Stomach (tissue), 9 donors: ENCODE data around the gene KLK15. TPM values are rescaled to one million over a fixed set of nuclear protein-coding genes. Genes with fewer than 3 reads are reported as not detected.
"Not testable (repeated sequence)": the region's sequence is repeated elsewhere in the genome, so short reads cannot be mapped to it uniquely, and the experiment has no call there.

Experiments used
- DNase-seq, 2 donors: peaks; one replicate each; pipeline versions ENCODE4 v3.0.0 to v3.0.0-alpha.2; 2013 to 2019
- H3K27ac ChIP-seq, 5 donors: fragments of 200-600 bp in 4 of 5; sonication (generic) in 4 of 5; one replicate each; pipeline ENCODE4 v1.5.1; 2013 to 2019; ENCODE audit warnings: mild to moderate bottlenecking in 1 of 5, moderate library complexity in 1 of 5
- H3K27me3 ChIP-seq, 3 donors: fragments of 200-600 bp; sonication (generic); one replicate each; pipeline ENCODE4 v1.5.1; 2017 to 2019; ENCODE audit warnings: mixed run types in 1 of 3
- H3K36me3 ChIP-seq, 4 donors: fragments of 200-600 bp; sonication (generic); 1 replicate in 3 of 4; 2 replicates in 1 of 4; pipeline ENCODE4 v1.5.1; 2016 to 2019
- H3K4me1 ChIP-seq, 4 donors: fragments of 200-600 bp; sonication (generic); one replicate each; pipeline ENCODE4 v1.5.1; 2016 to 2019
- H3K4me3 ChIP-seq, 4 donors: fragments of 200-600 bp; sonication (generic) in 3 of 4; one replicate each; pipeline ENCODE4 v1.5.1; 2016 to 2019; ENCODE audit warnings: mild to moderate bottlenecking in 1 of 4
- H3K9me3 ChIP-seq, 4 donors: fragments of 200-600 bp; sonication (generic); one replicate each; pipeline ENCODE4 v1.5.1; 2016 to 2019
- CTCF ChIP-seq, 7 experiments: fragments of 450-650 bp in 4 of 7; fragments of 200-600 bp in 3 of 7; sonication (generic) in 3 of 7; IDR thresholded peaks; one replicate each; pipeline ENCODE4 v1.5.1; 2016 to 2019; ENCODE audit warnings: antibody characterized with exemption in 7 of 7, control low read depth in 2 of 7, mild to moderate bottlenecking in 1 of 7
- EP300 ChIP-seq: sonication (generic); formaldehyde crosslinking; IDR thresholded peaks from one replicate; pipeline ENCODE4 v1.6.1; 2017; ENCODE audit warnings: antibody characterized with exemption
- POLR2A ChIP-seq, 4 donors: fragments of 450-650 bp; IDR thresholded peaks; one replicate each; pipeline ENCODE4 v1.6.1; 2016; ENCODE audit warnings: antibody characterized with exemption in 4 of 4, control low read depth in 2 of 4, mild to moderate bottlenecking in 1 of 4, moderate library complexity in 1 of 4
- POLR2AphosphoS5 ChIP-seq, 3 donors: sonication (generic); formaldehyde crosslinking; IDR thresholded peaks; one replicate each; pipeline ENCODE4 v1.6.1; 2016; ENCODE audit warnings: antibody characterized with exemption in 3 of 3
- WGBS, 5 donors: extraction: QIAGEN DNeasy Blood & Tissue Kit in 3 of 5; methylation state at CpG; one replicate each; pipeline versions ENCODE4 v1.1.5 to v1.1.7; 2013 to 2018; 5-methylcytosine and 5-hydroxymethylcytosine counted together
- intact Hi-C: fragments of 100-400 bp; cut with DNase I; formaldehyde crosslinking; loops from one replicate; pipeline ENCODE4 v1.15.1; 2023; ENCODE audit warnings: low total_unique reads
- polyA plus RNA-seq, 3 donors: library from polyadenylated mRNA; stranded (reverse); fragments of 200-250 nt; gene quantifications; one replicate each; pipeline ENCODE4 v1.2.3, GENCODE V29; 2013
- total RNA-seq, 5 donors: library from RNA; depleted of rRNA; stranded (reverse); fragments of >200 nt; gene quantifications; one replicate each; pipeline versions ENCODE4 v1.1.0 to v1.2.3, GENCODE V29; 2014 to 2016
- donor health status: healthy with polysubstance abuse.
- donor health status: Bipolar disorder and iron deficiency.
- donor health status: healthy.

Gene KLK15
- total and polyA plus RNA-seq, 8 donors: not detected

- Histone ChIP-seq H3K4me3 (no peak overlapping the region), H3K9me3 (no peaks in the 10 kb centered on the region), H3K4me1 (peaks cover 0 to 10% (median 3%) of the 10 kb centered on the region in 4 donors), H3K27me3 (peaks cover 3 to 44% (median 22%) of the 10 kb centered on the region in 3 donors), H3K27ac (no peak overlapping the region), H3K36me3 (no peaks in the 10 kb centered on the region)
- intact Hi-C loops: no loop called here
- DNase-seq: no peak
- no peak for TF ChIP-seq POLR2AphosphoS5 (IDR thresholded peaks at IDR 0.05)
- TF ChIP-seq POLR2A (IDR thresholded peaks at IDR 0.05): no peak
- TF ChIP-seq CTCF (IDR thresholded peaks at IDR 0.05): no peak
- TF ChIP-seq EP300: no peak
- 82 to 89% (median 87%) methylated on average over 12 of the region's 12 CpGs for WGBS, 5 donors
Observed at GRCh38 chr19:50785329-50785728, 48.0 kb downstream of the KLK15 start.

GRCh38 chr19:50784710-50785109 lies 48.7 kb downstream of the KLK15 start:
- 92 to 99% (median 94%) methylated on average over 3 of the region's 3 CpGs for WGBS, 5 donors
- no peaks in the 10 kb centered on the region for H3K9me3 ChIP-seq
- H3K4me3 ChIP-seq: no peak overlapping the region
- intact Hi-C loops: no loop called here
- no peak overlapping the region for H3K27ac ChIP-seq
- DNase-seq: no peak
- peaks cover 0 to 10% (median 3%) of the 10 kb centered on the region in 4 donors for H3K4me1 ChIP-seq
- peaks cover 3 to 50% (median 28%) of the 10 kb centered on the region in 3 donors for H3K27me3 ChIP-seq
- TF ChIP-seq EP300 (no peak), POLR2A (IDR thresholded peaks at IDR 0.05) (no peak), POLR2AphosphoS5 (IDR thresholded peaks at IDR 0.05) (no peak), CTCF (IDR thresholded peaks at IDR 0.05) (no peak)
- H3K36me3 ChIP-seq: no peaks in the 10 kb centered on the region

- Histone ChIP-seq H3K4me1 (peaks cover 0 to 10% (median 3%) of the 10 kb centered on the region in 4 donors), H3K27me3 (peaks cover 3 to 59% (median 37%) of the 10 kb centered on the region in 3 donors)
- H3K36me3 ChIP-seq, intact Hi-C loops, H3K9me3 ChIP-seq, H3K4me3 ChIP-seq, DNase-seq, H3K27ac ChIP-seq: not testable (repeated sequence)
- 30 to 36% (median 34%) methylated on average over 8 of the region's 8 CpGs for WGBS, 5 donors
Observed at GRCh38 chr19:50783848-50784152, 49.6 kb downstream of the KLK15 start.

GRCh38 chr19:50780753-50781435 lies 52.5 kb downstream of the KLK15 start:
- WGBS, 5 donors: 62 to 66% (median 64%) methylated on average over 15 to 16 of the region's 16 CpGs
- no peak for DNase-seq
- Histone ChIP-seq H3K36me3 (no peaks in the 10 kb centered on the region), H3K4me3 (no peak overlapping the region), H3K9me3 (peaks cover 0 to 9% (median 8%) of the 10 kb centered on the region in 4 donors), H3K4me1 (peaks cover 0 to 10% (median 3%) of the 10 kb centered on the region in 4 donors), H3K27me3 (peaks cover 3 to 81% (median 59%) of the 10 kb centered on the region in 3 donors), H3K27ac (no peak overlapping the region)
- intact Hi-C loops: no loop called here
- TF ChIP-seq POLR2A (IDR thresholded peaks at IDR 0.05): no peak
- TF ChIP-seq CTCF (IDR thresholded peaks at IDR 0.05): no peak
- no peak for TF ChIP-seq POLR2AphosphoS5 (IDR thresholded peaks at IDR 0.05)
- TF ChIP-seq EP300: no peak
